GM19395 (cell line): Measurements from ENCODE around the gene ACADS.
A peak's percentile ranks its signal among the peaks of the same experiment; 100 is the strongest.

Source experiments
- ATAC-seq: cut with Tn5 transposase; IDR thresholded peaks from one replicate; pipeline ENCODE4 v1.9.1; 2021; ENCODE audit warnings: mild to moderate bottlenecking, moderate library complexity; ENCODE audit not compliant: unreplicated experiment

ACADS gene

GRCh38 chr12:120725659-120726509 is at the start of gene ACADS:
TSS of gene ACADS (plus strand) at chr12:120725826. CDS start at chr12:120725886, 60 bp downstream.
- ATAC-seq = peak; percentile 87

GRCh38 chr12:120677765-120678473 is 47.7 kb upstream of the ACADS start:
- peak; percentile 59 for ATAC-seq

GRCh38 chr12:120678572-120678971 is 47.1 kb upstream of the ACADS start:
- no peak for ATAC-seq

GRCh38 chr12:120680165-120680738 is 45.4 kb upstream of the ACADS start:
- no peak for ATAC-seq

- ATAC-seq = peak; percentile 1
These were observed 41.1 kb upstream of the ACADS start for GRCh38 chr12:120684523-120684932.

- ATAC-seq = no peak
These were observed 40.1 kb upstream of the ACADS start for GRCh38 chr12:120685522-120685921.

GRCh38 chr12:120686151-120686689 is 39.4 kb upstream of the ACADS start:
- peak; percentile 72 for ATAC-seq

GRCh38 chr12:120686690-120687577 is 38.7 kb upstream of the ACADS start, which contains the start of gene MLEC:
TSS of gene MLEC (plus strand) at chr12:120687149. CDS start at chr12:120687297, 148 bp downstream.
- peak; percentile 71 for ATAC-seq

GRCh38 chr12:120687578-120688289 is 37.9 kb upstream of the ACADS start:
- no peak for ATAC-seq

- ATAC-seq = no peak
These were observed 37.0 kb upstream of the ACADS start for GRCh38 chr12:120688527-120689071.

- ATAC-seq = no peak
These were observed 36.1 kb upstream of the ACADS start for GRCh38 chr12:120689397-120690082.

- no peak for ATAC-seq
These were observed 35.6 kb upstream of the ACADS start for GRCh38 chr12:120690083-120690450.

- no peak for ATAC-seq
These were observed 34.6 kb upstream of the ACADS start for GRCh38 chr12:120690978-120691377.

GRCh38 chr12:120692524-120693033 is 33.0 kb upstream of the ACADS start:
- no peak for ATAC-seq

GRCh38 chr12:120693848-120694247 is 31.8 kb upstream of the ACADS start:
- no peak for ATAC-seq

- no peak for ATAC-seq
These were observed 29.0 kb upstream of the ACADS start for GRCh38 chr12:120696626-120697025.

- no peak for ATAC-seq
These were observed 28.3 kb upstream of the ACADS start for GRCh38 chr12:120697344-120697743.

- no peak for ATAC-seq
These were observed 27.0 kb upstream of the ACADS start for GRCh38 chr12:120698665-120699064.

GRCh38 chr12:120699553-120699952 is 26.1 kb upstream of the ACADS start:
- no peak for ATAC-seq
